GM19328 (cell line): ENCODE results near the gene SLC24A2.

Experiments used
- ATAC-seq: cut with Tn5 transposase; IDR thresholded peaks from one replicate; pipeline ENCODE4 v1.9.1; 2021; ENCODE audit warnings: mild to moderate bottlenecking, moderate library complexity; ENCODE audit not compliant: unreplicated experiment

SLC24A2 gene

GRCh38 chr9:19759066-19759465, 29.8 kb downstream of the SLC24A2 start:
- ATAC-seq = no peak

- no peak for ATAC-seq
Observed at GRCh38 chr9:19757745-19758144, 31.1 kb downstream of the SLC24A2 start.

GRCh38 chr9:19754921-19755320, 33.9 kb downstream of the SLC24A2 start:
- no peak for ATAC-seq

- no peak for ATAC-seq
Observed at GRCh38 chr9:19748278-19749126, 40.3 kb downstream of the SLC24A2 start.

- ATAC-seq = no peak
Observed at GRCh38 chr9:19746223-19746622, 42.6 kb downstream of the SLC24A2 start.

GRCh38 chr9:19741178-19741577, 47.7 kb downstream of the SLC24A2 start:
- no peak for ATAC-seq
